Hematopoietic multipotent progenitor cell treated with erythropoietin and hydrocortisone succinate and interleukin-3 and kit ligand, for 4 days (in vitro differentiated cells): ENCODE measurements around the gene RUSC2.
"Not testable (repeated sequence)": the region's sequence is repeated elsewhere in the genome, so short reads cannot be mapped to it uniquely, and the experiment has no call there.

Source experiments
- DNase-seq: peaks from one replicate; pipeline ENCODE4 v3.0.0-alpha.2; 2015

Gene RUSC2

GRCh38 chr9:35522187-35522586 lies 32.3 kb downstream of the RUSC2 start:
- DNase-seq: no peak

- DNase-seq: no peak
These were observed 32.8 kb downstream of the RUSC2 start for GRCh38 chr9:35522700-35523099.

- DNase-seq: not testable (repeated sequence)
These were observed 33.6 kb downstream of the RUSC2 start for GRCh38 chr9:35523556-35523955.

- peak; percentile 80 for DNase-seq
These were observed 36.3 kb downstream of the RUSC2 start for GRCh38 chr9:35526087-35526801.

GRCh38 chr9:35529161-35529823 lies 39.4 kb downstream of the RUSC2 start:
- no peak for DNase-seq

GRCh38 chr9:35533398-35533797 lies 43.5 kb downstream of the RUSC2 start:
- DNase-seq: no peak

- DNase-seq: peak; percentile 45
These were observed 45.0 kb downstream of the RUSC2 start for GRCh38 chr9:35534921-35535320.

GRCh38 chr9:35537913-35538312 lies 48.0 kb downstream of the RUSC2 start:
- DNase-seq: no peak

GRCh38 chr9:35538361-35539234 lies 48.7 kb downstream of the RUSC2 start:
- no peak for DNase-seq
